Measurements from ENCODE around the gene GRAMD4.

GRAMD4 gene

GRCh38 chr22:46655861-46656608 lies 35.8 kb downstream of the GRAMD4 start:
- no peak for DNase-seq (ENCODE audit: low read depth)

- no peak for DNase-seq (ENCODE audit: low read depth)
These were observed 36.9 kb downstream of the GRAMD4 start for GRCh38 chr22:46656856-46657654.

GRCh38 chr22:46657655-46657953 lies 37.4 kb downstream of the GRAMD4 start:
- DNase-seq (ENCODE audit: low read depth): no peak

GRCh38 chr22:46657996-46658947 lies 38.1 kb downstream of the GRAMD4 start:
- DNase-seq (ENCODE audit: low read depth): no peak

- no peak for DNase-seq (ENCODE audit: low read depth)
These were observed 39.0 kb downstream of the GRAMD4 start for GRCh38 chr22:46659059-46659790.

GRCh38 chr22:46659791-46660186 lies 39.6 kb downstream of the GRAMD4 start:
- no peak for DNase-seq (ENCODE audit: low read depth)

- DNase-seq (ENCODE audit: low read depth): no peak
These were observed 40.5 kb downstream of the GRAMD4 start for GRCh38 chr22:46660604-46661201.

GRCh38 chr22:46661221-46661851 lies 41.1 kb downstream of the GRAMD4 start:
- peak; percentile 69 for DNase-seq (ENCODE audit: low read depth)

GRCh38 chr22:46662226-46662625 lies 42.0 kb downstream of the GRAMD4 start:
- no peak for DNase-seq (ENCODE audit: low read depth)

- no peak for DNase-seq (ENCODE audit: low read depth)
These were observed 42.8 kb downstream of the GRAMD4 start for GRCh38 chr22:46663001-46663400.

GRCh38 chr22:46663436-46664100 lies 43.4 kb downstream of the GRAMD4 start:
- DNase-seq (ENCODE audit: low read depth): no peak

GRCh38 chr22:46664301-46664855 lies 44.2 kb downstream of the GRAMD4 start:
- no peak for DNase-seq (ENCODE audit: low read depth)

GRCh38 chr22:46665151-46665695 lies 45.0 kb downstream of the GRAMD4 start:
- no peak for DNase-seq (ENCODE audit: low read depth)

- no peak for DNase-seq (ENCODE audit: low read depth)
These were observed 45.6 kb downstream of the GRAMD4 start for GRCh38 chr22:46665751-46666280.

- DNase-seq (ENCODE audit: low read depth): no peak
These were observed 46.5 kb downstream of the GRAMD4 start for GRCh38 chr22:46666577-46667244.

GRCh38 chr22:46667245-46667623 lies 47.0 kb downstream of the GRAMD4 start:
- DNase-seq (ENCODE audit: low read depth): no peak

GRCh38 chr22:46668116-46668515 lies 47.9 kb downstream of the GRAMD4 start:
- DNase-seq (ENCODE audit: low read depth): no peak

- no peak for DNase-seq (ENCODE audit: low read depth)
These were observed 49.0 kb downstream of the GRAMD4 start for GRCh38 chr22:46669201-46669600.
